Breast epithelium (tissue), 3 donors: Measurements from ENCODE around the gene MT1M.

Experiments
- POLR2AphosphoS5 ChIP-seq, 3 donors: sonication (generic); formaldehyde crosslinking; IDR thresholded peaks; one replicate each; pipeline ENCODE4 v1.6.1; 2017; ENCODE audit warnings: antibody characterized with exemption in 3 of 3
- TF ChIP-seq, protein P1 (sequence below), 3 donors: fragments of 450-650 bp; IDR thresholded peaks; one replicate each; pipeline ENCODE4 v1.5.1; 2016 to 2017; ENCODE audit warnings: antibody characterized with exemption in 3 of 3, mild to moderate bottlenecking in 3 of 3, moderate library complexity in 3 of 3

DNA sequence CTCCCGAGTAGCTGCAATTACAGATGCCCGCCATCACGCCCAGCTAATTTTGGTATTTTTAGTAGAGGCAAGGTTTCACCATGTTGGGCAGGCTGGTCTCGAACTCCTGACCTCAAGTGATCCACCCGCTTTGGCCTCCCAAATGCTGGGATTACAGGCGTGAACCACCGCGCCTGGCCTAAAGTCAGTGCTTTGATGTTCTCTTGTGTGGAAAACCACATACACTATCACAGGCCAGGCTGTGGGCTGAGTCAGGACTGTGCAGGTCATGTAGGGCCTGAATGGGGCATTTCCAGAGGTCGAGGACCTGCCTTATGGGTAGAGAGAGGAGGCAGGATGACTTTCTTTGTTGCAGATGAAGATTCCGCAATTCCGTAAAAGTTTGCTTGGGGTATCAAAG is 48.2 kb upstream of the MT1M start:
- TF ChIP-seq, protein P1, sequence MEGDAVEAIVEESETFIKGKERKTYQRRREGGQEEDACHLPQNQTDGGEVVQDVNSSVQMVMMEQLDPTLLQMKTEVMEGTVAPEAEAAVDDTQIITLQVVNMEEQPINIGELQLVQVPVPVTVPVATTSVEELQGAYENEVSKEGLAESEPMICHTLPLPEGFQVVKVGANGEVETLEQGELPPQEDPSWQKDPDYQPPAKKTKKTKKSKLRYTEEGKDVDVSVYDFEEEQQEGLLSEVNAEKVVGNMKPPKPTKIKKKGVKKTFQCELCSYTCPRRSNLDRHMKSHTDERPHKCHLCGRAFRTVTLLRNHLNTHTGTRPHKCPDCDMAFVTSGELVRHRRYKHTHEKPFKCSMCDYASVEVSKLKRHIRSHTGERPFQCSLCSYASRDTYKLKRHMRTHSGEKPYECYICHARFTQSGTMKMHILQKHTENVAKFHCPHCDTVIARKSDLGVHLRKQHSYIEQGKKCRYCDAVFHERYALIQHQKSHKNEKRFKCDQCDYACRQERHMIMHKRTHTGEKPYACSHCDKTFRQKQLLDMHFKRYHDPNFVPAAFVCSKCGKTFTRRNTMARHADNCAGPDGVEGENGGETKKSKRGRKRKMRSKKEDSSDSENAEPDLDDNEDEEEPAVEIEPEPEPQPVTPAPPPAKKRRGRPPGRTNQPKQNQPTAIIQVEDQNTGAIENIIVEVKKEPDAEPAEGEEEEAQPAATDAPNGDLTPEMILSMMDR (IDR thresholded peaks at IDR 0.05): no peak
- no peak for TF ChIP-seq POLR2AphosphoS5 (IDR thresholded peaks at IDR 0.05)
